GM15510 (cell line): Measurements from ENCODE around the gene PRRT3.

Source experiments
- POLR2A ChIP-seq: IDR thresholded peaks from 3 replicates; pipeline ENCODE4 v1.6.1; 2011; ENCODE audit warnings: borderline replicate concordance; ENCODE audit not compliant: insufficient read length; ENCODE audit errors: extremely low read depth

Gene PRRT3

GRCh38 chr3:9955611-9956352, 3.6 kb upstream of the PRRT3 start:
- no peak for TF ChIP-seq POLR2A

- TF ChIP-seq POLR2A: no peak
Observed at GRCh38 chr3:9955067-9955502, 2.9 kb upstream of the PRRT3 start.

GRCh38 chr3:9951598-9951961, 628 bp downstream of the PRRT3 start:
- TF ChIP-seq POLR2A: no peak

- no peak for TF ChIP-seq POLR2A
Observed at GRCh38 chr3:9951126-9951525, 1.1 kb downstream of the PRRT3 start.

GRCh38 chr3:9949626-9950025, 2.6 kb downstream of the PRRT3 start:
- TF ChIP-seq POLR2A: no peak

- no peak for TF ChIP-seq POLR2A
Observed at GRCh38 chr3:9949115-9949514, 3.1 kb downstream of the PRRT3 start.

- no peak for TF ChIP-seq POLR2A
Observed at GRCh38 chr3:9948586-9948985, 3.6 kb downstream of the PRRT3 start.

- TF ChIP-seq POLR2A: no peak
Observed at GRCh38 chr3:9947025-9947995, 4.9 kb downstream of the PRRT3 start.

GRCh38 chr3:9946112-9947024, 5.8 kb downstream of the PRRT3 start:
- no peak for TF ChIP-seq POLR2A

GRCh38 chr3:9945358-9945757, 6.8 kb downstream of the PRRT3 start:
- no peak for TF ChIP-seq POLR2A

GRCh38 chr3:9944271-9944670, 7.9 kb downstream of the PRRT3 start:
- no peak for TF ChIP-seq POLR2A

- no peak for TF ChIP-seq POLR2A
Observed at GRCh38 chr3:9942934-9943690, 9.1 kb downstream of the PRRT3 start.

- TF ChIP-seq POLR2A: no peak
Observed at GRCh38 chr3:9942164-9942563, 10.0 kb downstream of the PRRT3 start.

- no peak for TF ChIP-seq POLR2A
Observed at GRCh38 chr3:9940746-9941145, 11.5 kb downstream of the PRRT3 start.

- TF ChIP-seq POLR2A: no peak
Observed at GRCh38 chr3:9938966-9939365, 13.2 kb downstream of the PRRT3 start.
